ENCODE results near the gene STEAP1B.
"Not testable (repeated sequence)": the region's sequence is repeated elsewhere in the genome, so short reads cannot be mapped to it uniquely, and the experiment has no call there.

Gene STEAP1B

DNA sequence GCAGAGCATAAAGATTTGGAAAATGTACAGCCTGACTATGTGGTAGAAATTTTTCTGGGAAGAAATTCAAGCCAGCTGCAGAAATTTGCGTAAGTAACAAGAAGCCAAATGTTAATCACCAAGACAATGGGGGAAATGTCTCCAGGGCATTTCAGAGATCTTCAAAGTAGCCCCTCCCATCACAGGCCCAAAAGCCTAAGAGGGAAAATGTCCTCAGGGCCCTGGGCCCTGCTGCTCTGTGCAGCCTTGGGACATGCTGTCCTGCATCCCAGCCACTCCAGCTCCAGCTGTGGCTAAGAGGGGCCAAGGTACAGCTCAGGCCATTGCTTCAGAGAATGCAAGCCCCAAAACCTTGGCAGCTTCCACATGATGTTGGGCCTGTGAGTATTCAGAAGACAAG lies 19.6 kb upstream of the STEAP1B start:
- H3K36me3 Mint-ChIP-seq (ENCODE audit: insufficient read depth); ATAC-seq (replicated peaks): not testable (repeated sequence)

DNA sequence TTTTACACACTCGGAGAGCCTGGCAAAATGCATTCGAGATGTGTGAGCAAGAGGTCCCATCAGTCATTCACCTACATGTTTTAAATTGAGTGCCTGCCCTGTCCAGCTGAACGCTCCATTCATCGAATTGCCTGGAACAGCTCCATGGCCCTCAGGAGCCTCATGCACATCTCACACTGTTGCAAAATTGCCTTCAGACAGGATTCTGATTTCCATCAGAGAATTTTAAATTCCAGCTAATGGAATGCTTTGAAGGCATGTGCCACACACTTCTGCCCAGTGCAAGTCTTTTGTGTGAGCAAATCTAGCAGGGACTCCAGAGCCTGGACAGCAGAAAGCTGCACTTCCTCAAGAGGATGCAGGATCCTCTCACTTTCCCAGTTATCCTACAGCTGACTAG lies 17.0 kb upstream of the STEAP1B start:
- DNase-seq; H3K36me3 Mint-ChIP-seq (ENCODE audit: insufficient read depth); H3K4me1 Mint-ChIP-seq (ENCODE audit: low read depth in 2 of 2); H3K4me3 Mint-ChIP-seq; H3K27ac Mint-ChIP-seq; ATAC-seq (replicated peaks); H3K9me3 Mint-ChIP-seq: not testable (repeated sequence)
- peaks cover 24 to 36% of the 10 kb centered on the region in 2 donors for H3K27me3 Mint-ChIP-seq

More for the DNA sequence above, 19.6 kb upstream of the STEAP1B start:
- not testable (repeated sequence) for H3K27ac Mint-ChIP-seq; H3K4me3 Mint-ChIP-seq; H3K4me1 Mint-ChIP-seq (ENCODE audit: low read depth in 2 of 2); DNase-seq; H3K9me3 Mint-ChIP-seq
- H3K27me3 Mint-ChIP-seq: peaks cover 40 to 57% of the 10 kb centered on the region in 2 donors

DNA sequence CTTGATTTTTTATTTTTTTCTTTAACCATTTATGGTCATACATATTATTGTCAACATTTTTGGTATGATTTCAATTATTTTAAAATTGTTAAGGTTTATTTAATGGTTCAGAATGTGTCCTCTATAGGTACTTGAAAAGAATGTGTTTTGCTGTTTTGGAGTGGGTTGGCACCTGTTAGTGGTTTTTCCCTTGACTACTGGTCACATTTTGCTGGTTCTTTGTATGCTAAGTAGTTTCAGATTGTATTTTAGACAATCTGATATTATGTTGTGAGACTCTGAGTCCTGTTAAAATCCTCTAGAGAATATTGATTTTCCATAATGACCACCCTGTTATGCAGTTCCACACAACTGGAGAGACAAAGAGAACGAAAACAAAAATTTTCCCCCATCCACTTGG lies 15.0 kb upstream of the STEAP1B start:
- not testable (repeated sequence) for H3K27ac Mint-ChIP-seq; H3K4me3 Mint-ChIP-seq; ATAC-seq (replicated peaks); H3K4me1 Mint-ChIP-seq (ENCODE audit: low read depth in 2 of 2); H3K36me3 Mint-ChIP-seq (ENCODE audit: insufficient read depth); DNase-seq; H3K9me3 Mint-ChIP-seq
- peaks cover 15 to 20% of the 10 kb centered on the region in 2 donors for H3K27me3 Mint-ChIP-seq

DNA sequence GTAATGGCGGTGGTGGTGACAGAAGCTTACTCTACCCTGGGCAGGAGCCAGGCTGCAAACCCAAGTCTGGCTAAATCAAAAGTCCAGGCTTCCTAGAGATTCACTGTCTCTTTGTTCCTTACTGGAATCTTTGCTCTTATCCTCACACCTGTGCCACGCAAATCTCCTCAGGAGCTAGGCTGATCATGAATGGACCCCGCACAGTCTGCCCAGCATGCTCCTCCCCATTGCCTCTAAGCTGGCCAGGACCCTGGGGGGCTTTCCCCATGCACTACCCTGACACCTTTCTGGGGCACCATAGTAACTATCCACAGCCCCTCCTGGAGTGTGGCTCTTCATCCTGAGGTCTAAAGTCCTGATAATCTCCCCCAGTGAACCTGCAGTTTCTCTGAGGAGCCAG lies 7.3 kb upstream of the STEAP1B start:
- H3K36me3 Mint-ChIP-seq (ENCODE audit: insufficient read depth); H3K4me3 Mint-ChIP-seq; ATAC-seq (replicated peaks); H3K27ac Mint-ChIP-seq; DNase-seq; H3K4me1 Mint-ChIP-seq (ENCODE audit: low read depth in 2 of 2); H3K9me3 Mint-ChIP-seq: not testable (repeated sequence)
- H3K27me3 Mint-ChIP-seq: peaks cover 12 to 15% of the 10 kb centered on the region in 2 donors

DNA sequence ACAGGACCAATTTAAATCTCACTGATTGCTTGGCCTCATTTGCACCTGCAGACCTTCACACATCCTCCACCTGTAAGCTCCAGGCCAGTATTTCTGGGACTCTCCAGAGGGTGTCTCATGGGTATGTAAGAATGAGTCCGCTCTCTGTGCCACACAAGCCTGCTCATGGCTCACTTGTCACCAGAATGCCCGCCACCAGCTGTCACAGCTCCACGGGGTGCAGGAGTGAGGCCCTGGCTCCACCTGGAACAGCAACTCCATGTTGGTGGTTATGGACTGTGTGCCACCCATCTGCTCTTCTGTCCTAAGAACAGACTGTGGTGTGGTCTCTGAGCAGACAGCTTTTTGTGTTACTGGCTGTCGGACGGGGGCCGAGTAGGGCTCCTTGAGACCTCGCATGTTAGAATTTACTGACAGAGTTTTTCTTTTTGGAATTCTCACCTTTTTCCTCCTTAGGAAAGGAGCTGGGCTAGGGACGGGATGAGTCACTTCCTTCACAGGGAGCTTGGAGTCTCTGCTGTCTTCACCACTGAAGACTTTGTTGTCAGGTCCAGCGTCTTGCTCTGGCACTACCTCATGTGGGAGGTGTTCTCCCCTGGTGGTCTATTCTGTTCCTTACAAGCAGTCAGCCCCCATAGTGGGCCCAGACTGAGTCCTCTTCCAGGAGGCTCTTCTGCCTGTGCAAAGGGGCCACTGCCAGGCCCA lies 6.5 kb upstream of the STEAP1B start:
- DNase-seq; H3K36me3 Mint-ChIP-seq (ENCODE audit: insufficient read depth); H3K4me3 Mint-ChIP-seq; H3K4me1 Mint-ChIP-seq (ENCODE audit: low read depth in 2 of 2); H3K9me3 Mint-ChIP-seq; ATAC-seq (replicated peaks); H3K27ac Mint-ChIP-seq: not testable (repeated sequence)
- peaks cover 12 to 20% of the 10 kb centered on the region in 2 donors for H3K27me3 Mint-ChIP-seq

DNA sequence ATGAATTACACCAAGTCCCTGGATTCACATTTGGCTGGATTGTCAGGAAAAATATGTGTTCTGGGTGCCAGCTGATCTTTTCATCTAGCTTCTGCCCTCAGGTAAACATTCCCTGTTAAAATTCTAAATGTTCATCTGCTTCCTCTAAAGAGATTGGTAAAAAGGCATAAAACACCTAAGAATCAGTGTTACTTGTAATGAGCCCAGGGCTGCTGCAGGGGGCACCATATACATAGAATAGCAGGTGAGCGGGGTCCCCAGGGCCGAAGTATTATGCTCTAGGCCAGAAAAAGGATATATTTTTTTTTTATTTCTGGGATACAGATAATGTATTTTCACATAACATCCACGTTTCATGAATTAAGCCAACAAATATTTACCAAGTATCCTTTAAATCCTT lies 4.5 kb upstream of the STEAP1B start:
- not testable (repeated sequence) for H3K27ac Mint-ChIP-seq; H3K4me3 Mint-ChIP-seq; DNase-seq; H3K9me3 Mint-ChIP-seq; H3K4me1 Mint-ChIP-seq (ENCODE audit: low read depth in 2 of 2); ATAC-seq (replicated peaks); H3K36me3 Mint-ChIP-seq (ENCODE audit: insufficient read depth)
- peaks cover 12 to 30% of the 10 kb centered on the region in 2 donors for H3K27me3 Mint-ChIP-seq

DNA sequence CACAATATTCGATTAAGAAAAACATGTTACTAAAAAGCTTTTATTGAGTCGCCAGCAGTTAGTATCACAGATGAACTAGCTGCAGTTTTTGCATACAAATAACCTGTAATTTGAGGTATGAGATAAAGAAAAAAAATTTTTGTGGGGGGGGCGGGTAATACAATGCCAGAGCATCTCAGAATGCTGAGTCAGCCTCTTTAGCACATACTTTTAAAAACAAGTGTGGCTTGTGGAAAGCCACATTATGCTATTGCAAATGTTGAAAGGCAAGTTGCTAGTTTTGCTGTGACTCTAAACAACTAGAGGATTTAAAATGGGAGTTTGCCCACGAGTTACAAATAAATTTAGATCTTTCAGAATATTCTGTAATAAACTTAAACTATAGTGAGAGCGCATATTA lies 2.1 kb upstream of the STEAP1B start:
- H3K9me3 Mint-ChIP-seq; H3K4me1 Mint-ChIP-seq (ENCODE audit: low read depth in 2 of 2); H3K27ac Mint-ChIP-seq; H3K36me3 Mint-ChIP-seq (ENCODE audit: insufficient read depth); ATAC-seq (replicated peaks); H3K4me3 Mint-ChIP-seq; DNase-seq: not testable (repeated sequence)
- H3K27me3 Mint-ChIP-seq: peaks cover 20 to 41% of the 10 kb centered on the region in 2 donors

DNA sequence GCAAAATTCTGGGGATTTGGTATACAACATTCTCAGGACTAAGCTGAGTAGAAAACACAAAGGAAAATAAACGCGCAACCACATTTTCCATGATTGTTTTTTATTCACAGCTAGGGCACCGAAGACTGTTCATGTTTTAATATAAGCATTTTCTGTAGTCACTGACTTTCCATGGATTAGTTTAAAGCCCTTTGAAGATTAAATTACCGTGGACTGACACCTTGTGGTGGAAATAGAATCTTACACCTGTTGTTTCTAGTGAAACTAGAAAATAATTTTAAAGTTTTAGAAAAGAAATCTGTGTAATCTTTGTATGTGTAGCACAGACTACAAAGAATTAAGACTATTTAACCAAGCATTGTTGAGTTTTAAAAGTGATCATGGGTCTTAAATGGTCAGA lies 1.3 kb upstream of the STEAP1B start:
- not testable (repeated sequence) for H3K4me1 Mint-ChIP-seq (ENCODE audit: low read depth in 2 of 2); H3K27ac Mint-ChIP-seq

DNA sequence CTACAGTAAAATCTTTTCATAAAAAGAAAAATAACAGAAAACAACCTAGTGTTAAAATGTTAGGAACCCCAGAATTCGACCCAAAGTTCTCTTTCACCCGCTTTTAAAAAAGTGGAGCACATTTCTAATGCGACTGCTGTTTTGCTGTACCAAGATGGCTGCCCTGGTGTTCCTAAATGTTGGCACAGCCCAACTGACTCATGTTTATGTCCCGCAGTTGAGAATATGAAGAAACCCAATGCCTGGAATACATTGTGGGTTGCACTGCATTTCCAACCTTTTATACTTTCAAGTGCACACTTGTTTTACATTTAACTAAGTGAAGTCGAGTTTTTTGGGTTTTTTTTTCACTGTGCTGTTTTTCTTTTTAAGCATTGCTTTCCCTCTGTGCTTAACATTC lies 944 bp downstream of the STEAP1B start:
- Mint-ChIP-seq H3K27me3 (peaks cover 24 to 41% of the 10 kb centered on the region in 2 donors), H3K27ac (no peak overlapping the region), H3K9me3 (no peaks in the 10 kb centered on the region), H3K4me1 (ENCODE audit: low read depth in 2 of 2) (peaks cover 3% of the 10 kb centered on the region in 2 donors), H3K4me3 (no peak overlapping the region), H3K36me3 (ENCODE audit: insufficient read depth) (no peaks in the 10 kb centered on the region)
- ATAC-seq (replicated peaks) (no peak), DNase-seq (no peak)

More for the DNA sequence above, 1.3 kb upstream of the STEAP1B start:
- not testable (repeated sequence) for H3K9me3 Mint-ChIP-seq; DNase-seq; H3K36me3 Mint-ChIP-seq (ENCODE audit: insufficient read depth)
- peaks cover 24 to 41% of the 10 kb centered on the region in 2 donors for H3K27me3 Mint-ChIP-seq
- peak; percentile 32 for ATAC-seq (replicated peaks)
- H3K4me3 Mint-ChIP-seq: peak overlapping the region in 1 of 2 donors; percentile 25

DNA sequence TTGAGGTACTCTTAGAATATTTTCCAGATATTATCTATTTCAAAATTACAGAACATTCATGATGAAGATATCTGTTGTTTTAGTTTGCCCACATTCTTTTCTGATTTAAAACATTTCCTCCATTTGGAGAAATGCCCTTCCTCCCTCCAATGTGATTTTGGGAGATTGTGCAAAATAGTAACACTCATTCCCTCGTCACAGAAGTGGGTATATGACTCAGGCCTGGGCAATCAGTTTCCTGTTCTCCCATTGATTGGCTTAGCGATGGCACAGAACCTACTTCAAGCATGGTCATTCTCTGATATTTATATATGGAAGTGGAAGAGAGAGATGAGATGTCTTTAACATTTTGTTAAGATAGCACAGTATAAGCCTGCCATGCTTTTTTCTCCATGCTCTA lies 3.1 kb downstream of the STEAP1B start:
- not testable (repeated sequence) for DNase-seq; ATAC-seq (replicated peaks); H3K27ac Mint-ChIP-seq; H3K4me3 Mint-ChIP-seq; H3K36me3 Mint-ChIP-seq (ENCODE audit: insufficient read depth); H3K4me1 Mint-ChIP-seq (ENCODE audit: low read depth in 2 of 2); H3K9me3 Mint-ChIP-seq
- peaks cover 24 to 28% of the 10 kb centered on the region in 2 donors for H3K27me3 Mint-ChIP-seq

DNA sequence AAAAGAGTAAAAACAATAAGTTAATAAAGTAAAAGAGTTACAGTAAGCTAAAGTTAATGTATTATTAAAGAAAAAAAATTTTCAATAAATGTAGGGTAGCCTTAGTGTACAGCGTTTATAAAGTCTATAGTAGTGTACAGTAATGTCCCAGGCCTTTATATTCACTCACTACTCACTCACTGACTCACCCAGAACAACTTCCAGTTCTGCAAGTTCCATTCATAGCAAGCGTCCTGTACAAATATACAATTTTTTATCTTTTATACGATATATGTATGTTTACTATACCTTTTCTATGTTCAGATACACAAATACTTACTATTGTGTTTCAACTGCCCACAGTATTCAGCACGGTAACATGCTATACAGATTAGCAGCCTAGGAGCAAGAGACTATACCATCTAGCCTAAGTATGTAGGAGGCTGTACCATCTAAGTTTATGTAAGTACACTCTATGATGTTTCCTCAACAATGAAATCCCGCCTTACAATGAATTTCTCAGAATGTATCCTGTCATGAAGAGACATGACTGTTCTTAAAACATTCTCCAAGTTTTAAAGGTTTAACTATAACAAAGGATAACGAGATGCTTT lies 3.6 kb downstream of the STEAP1B start:
- peaks cover 24 to 27% of the 10 kb centered on the region in 2 donors for H3K27me3 Mint-ChIP-seq
- H3K4me1 Mint-ChIP-seq (ENCODE audit: low read depth in 2 of 2); H3K9me3 Mint-ChIP-seq; H3K27ac Mint-ChIP-seq; H3K4me3 Mint-ChIP-seq; ATAC-seq (replicated peaks); H3K36me3 Mint-ChIP-seq (ENCODE audit: insufficient read depth); DNase-seq: not testable (repeated sequence)

DNA sequence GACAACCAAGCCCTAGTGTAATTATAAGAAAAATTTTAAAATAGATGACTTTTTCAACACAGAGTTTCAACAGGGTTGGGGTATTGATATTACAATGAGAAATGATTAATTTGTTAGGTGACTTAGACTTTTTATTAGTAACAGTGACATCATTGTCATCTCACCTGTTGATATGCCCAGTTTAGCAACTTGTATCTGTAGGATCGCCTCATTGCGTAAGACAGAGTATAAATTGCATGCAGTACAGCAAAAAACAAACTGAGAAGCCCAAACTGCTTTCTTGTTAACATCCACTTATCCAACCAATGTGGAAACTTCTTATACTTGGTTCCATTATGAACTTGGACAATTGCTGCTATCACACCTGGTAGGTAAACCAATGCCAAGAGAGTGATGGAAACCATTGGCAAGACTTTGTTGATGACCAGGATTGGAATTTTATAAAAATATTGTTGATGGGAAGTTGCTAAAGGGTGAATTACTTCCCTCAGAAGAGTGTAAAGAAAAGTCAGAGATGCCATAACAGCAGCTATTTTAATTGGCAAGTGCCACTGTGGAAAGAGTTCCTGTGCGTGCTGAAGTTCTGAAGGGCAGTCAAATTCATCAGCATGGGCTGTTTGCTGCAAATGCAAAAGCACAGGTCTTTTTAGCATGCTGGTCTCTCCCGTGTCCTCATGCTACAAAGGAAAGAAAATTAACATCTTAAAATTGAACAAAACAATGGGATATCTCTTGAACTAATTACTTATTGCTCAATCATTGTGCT lies 6.6 kb downstream of the STEAP1B start:
- not testable (repeated sequence) for H3K4me1 Mint-ChIP-seq (ENCODE audit: low read depth in 2 of 2); H3K36me3 Mint-ChIP-seq (ENCODE audit: insufficient read depth); H3K27ac Mint-ChIP-seq; H3K9me3 Mint-ChIP-seq; DNase-seq; ATAC-seq (replicated peaks); H3K4me3 Mint-ChIP-seq
- peaks cover 19 to 33% of the 10 kb centered on the region in 2 donors for H3K27me3 Mint-ChIP-seq

DNA sequence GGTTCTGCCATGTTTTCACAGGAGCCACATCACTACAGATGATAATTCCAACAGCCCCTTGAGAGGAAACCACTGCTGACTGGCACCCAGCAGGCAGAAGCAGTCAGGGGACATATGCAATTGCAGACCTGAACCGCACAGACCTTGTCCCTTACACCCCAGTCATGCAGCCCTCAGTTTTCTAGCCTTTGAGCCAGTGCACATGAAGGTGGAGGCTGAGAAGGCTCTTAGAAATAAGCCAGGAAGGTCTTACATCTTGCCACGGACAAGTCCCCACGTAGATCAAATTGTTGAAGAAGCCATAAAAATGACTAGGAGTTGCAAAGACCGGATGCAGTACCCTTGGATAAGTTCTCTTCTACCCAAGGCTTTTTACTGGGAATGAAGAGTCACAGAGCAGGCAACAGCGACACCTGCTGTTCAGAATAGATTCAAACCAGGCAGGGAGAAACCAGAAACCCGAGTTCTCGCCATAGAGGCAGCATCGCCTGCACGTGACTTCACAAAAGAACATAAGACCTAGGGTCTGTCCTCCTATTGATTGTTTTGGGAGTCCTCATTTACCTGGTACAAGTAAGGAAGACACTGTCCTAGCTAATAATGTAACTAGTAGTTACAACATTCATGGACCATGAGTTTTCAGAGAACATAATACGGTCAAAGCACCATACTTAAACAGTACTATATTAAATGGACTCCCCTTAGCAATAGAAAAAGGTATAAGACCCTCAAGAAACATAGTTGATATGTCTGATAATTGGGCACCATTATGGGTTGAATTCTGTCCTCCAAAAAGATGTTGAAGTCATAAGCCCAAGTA lies 11.1 kb downstream of the STEAP1B start:
- H3K36me3 Mint-ChIP-seq (ENCODE audit: insufficient read depth): no peaks in the 10 kb centered on the region
- no peak overlapping the region for H3K27ac Mint-ChIP-seq
- no peaks in the 10 kb centered on the region for H3K9me3 Mint-ChIP-seq
- peaks cover 0 to 5% of the 10 kb centered on the region in 2 donors for H3K4me1 Mint-ChIP-seq (ENCODE audit: low read depth in 2 of 2)
- ATAC-seq (replicated peaks) (peak; percentile 65), DNase-seq (peak; percentile 52 to 58 (median 56))
- H3K4me3 Mint-ChIP-seq: no peak overlapping the region
- H3K27me3 Mint-ChIP-seq: peaks cover 12 to 18% of the 10 kb centered on the region in 2 donors

Measured in effector memory CD8-positive, alpha-beta T cell (primary cell).